HEK293 (cell line): ENCODE measurements around the gene VKORC1L1.

ENCODE experiments used
- BCL11A ChIP-seq: fragments of 450-650 bp; formaldehyde crosslinking; IDR thresholded peaks from 2 replicates; pipeline ENCODE4 v1.5.1; 2016; ENCODE audit warnings: low read depth, missing biosample characterization, missing genetic modification characterization
- REST ChIP-seq: fragments of 450-650 bp; formaldehyde crosslinking; IDR thresholded peaks from 2 replicates; pipeline ENCODE4 v1.5.1; 2016; ENCODE audit warnings: missing biosample characterization, missing genetic modification characterization
- YY1 ChIP-seq: fragments of 450-650 bp; formaldehyde crosslinking; IDR thresholded peaks from 2 replicates; pipeline ENCODE4 v1.5.1; 2018; ENCODE audit warnings: missing biosample characterization, missing genetic modification characterization
- ZBTB17 ChIP-seq: fragments of 450-650 bp; formaldehyde crosslinking; IDR thresholded peaks from 2 replicates; pipeline ENCODE4 v1.5.1; 2016; ENCODE audit warnings: missing biosample characterization, missing genetic modification characterization
- ZNF2 ChIP-seq: fragments of 450-650 bp; formaldehyde crosslinking; IDR thresholded peaks from 2 replicates; pipeline ENCODE4 v1.5.1; 2016; ENCODE audit warnings: missing biosample characterization, missing genetic modification characterization
- ZNF548 ChIP-seq: fragments of 450-650 bp; formaldehyde crosslinking; IDR thresholded peaks from 2 replicates; pipeline ENCODE4 v1.5.1; 2016; ENCODE audit warnings: missing biosample characterization, missing genetic modification characterization
- ZNF776 ChIP-seq: fragments of 450-650 bp; formaldehyde crosslinking; IDR thresholded peaks from 2 replicates; pipeline ENCODE4 v1.5.0; 2017; ENCODE audit warnings: missing biosample characterization, missing genetic modification characterization, borderline replicate concordance
- TF ChIP-seq, protein P1 (sequence below): fragments of 450-650 bp; formaldehyde crosslinking; IDR thresholded peaks from 2 replicates; pipeline ENCODE4 v1.5.1; 2016; ENCODE audit warnings: missing biosample characterization, missing genetic modification characterization

- TF ChIP-seq ZNF548 (tag by site-specific recombination) (no peak), ZNF776 (tag by site-specific recombination) (no peak), REST (tag by site-specific recombination) (no peak), BCL11A (no peak), ZNF2 (tag by site-specific recombination) (no peak), ZBTB17 (tag by site-specific recombination) (no peak), YY1 (tag by site-specific recombination) (no peak)
- TF ChIP-seq, protein P1, sequence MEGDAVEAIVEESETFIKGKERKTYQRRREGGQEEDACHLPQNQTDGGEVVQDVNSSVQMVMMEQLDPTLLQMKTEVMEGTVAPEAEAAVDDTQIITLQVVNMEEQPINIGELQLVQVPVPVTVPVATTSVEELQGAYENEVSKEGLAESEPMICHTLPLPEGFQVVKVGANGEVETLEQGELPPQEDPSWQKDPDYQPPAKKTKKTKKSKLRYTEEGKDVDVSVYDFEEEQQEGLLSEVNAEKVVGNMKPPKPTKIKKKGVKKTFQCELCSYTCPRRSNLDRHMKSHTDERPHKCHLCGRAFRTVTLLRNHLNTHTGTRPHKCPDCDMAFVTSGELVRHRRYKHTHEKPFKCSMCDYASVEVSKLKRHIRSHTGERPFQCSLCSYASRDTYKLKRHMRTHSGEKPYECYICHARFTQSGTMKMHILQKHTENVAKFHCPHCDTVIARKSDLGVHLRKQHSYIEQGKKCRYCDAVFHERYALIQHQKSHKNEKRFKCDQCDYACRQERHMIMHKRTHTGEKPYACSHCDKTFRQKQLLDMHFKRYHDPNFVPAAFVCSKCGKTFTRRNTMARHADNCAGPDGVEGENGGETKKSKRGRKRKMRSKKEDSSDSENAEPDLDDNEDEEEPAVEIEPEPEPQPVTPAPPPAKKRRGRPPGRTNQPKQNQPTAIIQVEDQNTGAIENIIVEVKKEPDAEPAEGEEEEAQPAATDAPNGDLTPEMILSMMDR = no peak
Observed at GRCh38 chr7:65968256-65969185, 95.6 kb downstream of the VKORC1L1 start.
